Nephron (organoid): Measurements from ENCODE around the gene KRT72.

Experiments
- H3K27ac Mint-ChIP-seq, 3 experiments: 2 replicates each; pipeline ENCODE4 v1.8.0; 2020; ENCODE audit warnings: mixed read lengths in 3 of 3, mild to moderate bottlenecking in 2 of 3, moderate library complexity in 1 of 3
- H3K27me3 Mint-ChIP-seq: 2 replicates; pipeline ENCODE4 v1.8.0; 2021; ENCODE audit warnings: low read depth, mild to moderate bottlenecking, moderate library complexity, mixed read lengths
- H3K36me3 Mint-ChIP-seq: 2 replicates; pipeline ENCODE4 v1.8.0; 2020; ENCODE audit warnings: low read depth, mixed read lengths
- H3K4me1 Mint-ChIP-seq: 2 replicates; pipeline ENCODE4 v1.8.0; 2020; ENCODE audit warnings: mixed read lengths
- H3K4me3 Mint-ChIP-seq, 3 experiments: 2 replicates each; pipeline ENCODE4 v1.8.0; 2020; ENCODE audit warnings: mild to moderate bottlenecking in 3 of 3, mixed read lengths in 3 of 3, moderate library complexity in 2 of 3
- H3K9me3 Mint-ChIP-seq: 2 replicates; pipeline ENCODE4 v1.8.0; 2020; ENCODE audit warnings: mixed read lengths
- CTCF ChIP-seq, 3 experiments: fragments of 200-600 bp; sonication (generic); IDR thresholded peaks; one replicate each; pipeline ENCODE4 v1.5.0; 2021; ENCODE audit warnings: antibody characterized with exemption in 3 of 3; ENCODE audit not compliant: unreplicated experiment in 3 of 3

KRT72 gene

GRCh38 chr12:52628841-52629240 lies 27.6 kb upstream of the KRT72 start:
- Mint-ChIP-seq H3K36me3 (no peaks in the 10 kb centered on the region), H3K4me3 (no peak overlapping the region), H3K9me3 (no peaks in the 10 kb centered on the region), H3K27ac (no peak overlapping the region), H3K27me3 (peaks cover 18% of the 10 kb centered on the region), H3K4me1 (no peaks in the 10 kb centered on the region)
- TF ChIP-seq CTCF (IDR thresholded peaks at IDR 0.05; ENCODE audit: unreplicated experiment in 3 of 3), result no peak

- Mint-ChIP-seq H3K4me3 (no peak overlapping the region), H3K27ac (no peak overlapping the region), H3K4me1 (no peaks in the 10 kb centered on the region), H3K36me3 (no peaks in the 10 kb centered on the region), H3K9me3 (no peaks in the 10 kb centered on the region), H3K27me3 (peaks cover 18% of the 10 kb centered on the region)
- no peak for TF ChIP-seq CTCF (IDR thresholded peaks at IDR 0.05; ENCODE audit: unreplicated experiment in 3 of 3)
Observed at GRCh38 chr12:52628111-52628507, 26.8 kb upstream of the KRT72 start.

- H3K36me3 Mint-ChIP-seq, result no peaks in the 10 kb centered on the region
- H3K9me3 Mint-ChIP-seq, result no peaks in the 10 kb centered on the region
- no peak overlapping the region for H3K4me3 Mint-ChIP-seq
- H3K27ac Mint-ChIP-seq, result no peak overlapping the region
- no peaks in the 10 kb centered on the region for H3K4me1 Mint-ChIP-seq
- H3K27me3 Mint-ChIP-seq, result peaks cover 18% of the 10 kb centered on the region
- no peak for TF ChIP-seq CTCF (IDR thresholded peaks at IDR 0.05; ENCODE audit: unreplicated experiment in 3 of 3)
Observed at GRCh38 chr12:52627395-52628110, 26.3 kb upstream of the KRT72 start.

- Mint-ChIP-seq H3K27ac (no peak overlapping the region), H3K27me3 (peaks cover 12% of the 10 kb centered on the region), H3K36me3 (no peaks in the 10 kb centered on the region), H3K9me3 (no peaks in the 10 kb centered on the region), H3K4me1 (no peaks in the 10 kb centered on the region), H3K4me3 (no peak overlapping the region)
- TF ChIP-seq CTCF (IDR thresholded peaks at IDR 0.05; ENCODE audit: unreplicated experiment in 3 of 3), result no peak
Observed at GRCh38 chr12:52622349-52622748, 21.1 kb upstream of the KRT72 start.

- TF ChIP-seq CTCF (IDR thresholded peaks at IDR 0.05; ENCODE audit: unreplicated experiment in 3 of 3), result no peak
- Mint-ChIP-seq H3K36me3 (no peaks in the 10 kb centered on the region), H3K27me3 (peaks cover 26% of the 10 kb centered on the region), H3K9me3 (no peaks in the 10 kb centered on the region), H3K4me3 (no peak overlapping the region), H3K4me1 (no peaks in the 10 kb centered on the region), H3K27ac (no peak overlapping the region)
Observed at GRCh38 chr12:52618866-52619265, 17.6 kb upstream of the KRT72 start.

GRCh38 chr12:52618216-52618615 lies 17.0 kb upstream of the KRT72 start, which contains the start of gene KRT73:
KRT73 (minus strand) TSS chr12:52618559; CDS start chr12:52618524, 35 bp downstream.
- no peak within 1 kb of the TSS for H3K4me3 Mint-ChIP-seq

More at GRCh38 chr12:52618216-52618615, 17.0 kb upstream of the KRT72 start, which contains the start of gene KRT73:
- H3K4me1 Mint-ChIP-seq, result no peaks in the 10 kb centered on the region
- no peak within 1 kb of the TSS for H3K27ac Mint-ChIP-seq
- peaks cover 26% of the 10 kb centered on the region for H3K27me3 Mint-ChIP-seq
- no peak for TF ChIP-seq CTCF (IDR thresholded peaks at IDR 0.05; ENCODE audit: unreplicated experiment in 3 of 3)
- H3K9me3 Mint-ChIP-seq, result no peaks in the 10 kb centered on the region
- H3K36me3 Mint-ChIP-seq, result no peaks in the 10 kb centered on the region
